GM18520 (cell line): Measurements from ENCODE around the gene RFX2.
"Not testable (repeated sequence)": the region's sequence is repeated elsewhere in the genome, so short reads cannot be mapped to it uniquely, and the experiment has no call there.

ENCODE experiments used
- ATAC-seq: cut with Tn5 transposase; IDR thresholded peaks from one replicate; pipeline ENCODE4 v1.9.1; 2021; ENCODE audit not compliant: unreplicated experiment

Gene RFX2

DNA sequence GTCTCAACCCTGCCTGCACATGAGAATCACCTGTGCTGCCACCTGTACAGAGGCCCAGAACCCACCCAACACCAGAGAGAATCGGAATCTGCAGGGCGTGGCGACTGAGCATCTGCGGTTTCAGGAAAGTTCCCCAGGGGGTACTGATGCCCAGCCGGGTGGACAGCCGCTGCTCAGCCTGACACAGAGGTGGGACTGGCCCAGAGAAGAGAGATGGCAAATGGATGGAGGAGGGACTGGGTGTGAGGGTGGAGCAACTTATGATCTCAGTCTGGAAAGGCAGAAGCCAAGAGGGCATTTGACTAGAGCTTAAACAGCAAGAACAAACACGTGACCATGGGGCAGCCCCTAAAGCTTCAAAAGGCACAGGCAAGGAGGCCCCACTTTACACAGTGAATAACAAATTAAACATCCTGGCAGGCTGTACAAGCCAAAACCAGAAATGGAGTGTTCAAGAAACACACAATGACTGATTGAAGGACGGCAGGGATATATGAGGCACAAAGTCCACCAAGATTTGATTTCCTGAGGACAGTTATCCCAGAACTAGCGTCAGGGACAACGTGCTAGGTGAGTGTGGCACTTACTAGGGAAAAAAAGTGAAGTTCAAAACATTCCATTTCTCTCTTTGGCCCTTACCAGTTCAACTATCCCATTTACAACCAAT lies 135.4 kb downstream of the RFX2 start:
- no peak for ATAC-seq

DNA sequence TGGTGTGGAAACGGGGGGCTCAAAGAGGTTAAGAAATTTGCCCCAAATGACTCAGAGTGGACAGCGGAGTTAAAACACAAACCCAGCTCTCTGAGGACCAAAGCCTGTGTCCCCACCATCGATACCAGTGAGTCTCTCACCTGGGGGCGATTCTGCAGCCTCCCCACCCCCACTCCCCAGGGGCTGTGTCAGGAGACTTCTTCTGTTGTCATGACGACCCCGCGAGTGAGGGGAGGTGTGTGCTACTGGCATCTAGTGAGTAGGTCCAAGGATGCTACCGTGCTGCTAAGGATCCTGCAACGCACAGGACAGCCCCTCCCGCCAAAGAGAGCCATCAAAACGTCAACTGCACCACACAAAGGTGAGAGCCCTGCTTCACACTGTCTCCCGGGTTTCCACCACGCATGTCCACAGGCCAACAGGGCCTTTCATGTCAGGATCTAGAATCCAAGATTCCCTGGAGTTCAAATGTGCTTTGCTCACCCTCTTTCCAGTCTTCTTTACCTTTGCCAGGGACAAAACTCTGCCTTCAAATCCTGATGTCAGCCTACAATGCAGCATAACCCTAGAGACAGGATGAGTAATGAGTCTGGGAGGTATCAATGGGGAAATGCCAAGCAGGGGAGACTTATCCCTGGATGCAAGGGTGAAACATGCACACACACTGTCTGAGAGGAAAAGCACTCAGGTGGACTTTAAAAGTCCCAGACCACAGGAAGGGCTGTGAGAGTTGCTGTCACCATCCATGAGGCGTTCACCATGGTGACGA lies 136.2 kb downstream of the RFX2 start:
- no peak for ATAC-seq

DNA sequence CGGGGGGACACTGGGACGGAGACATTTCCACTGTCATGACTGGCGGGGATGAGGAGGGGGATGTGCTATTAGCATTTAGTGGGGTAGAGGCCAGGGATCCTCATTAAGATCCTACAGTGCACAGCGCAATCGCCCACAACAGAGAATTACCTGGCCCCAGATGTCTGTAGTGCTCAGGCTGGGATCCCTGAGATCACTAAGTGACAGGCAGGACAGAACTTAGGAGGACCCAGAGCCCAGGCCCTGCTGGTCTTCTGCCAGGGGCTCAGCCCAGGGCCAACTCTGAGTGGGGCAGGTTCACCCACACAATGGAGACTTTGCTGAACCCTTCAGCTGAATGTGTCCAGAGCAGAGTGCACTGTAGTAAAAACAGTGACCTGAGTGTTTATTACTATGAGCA lies 136.9 kb downstream of the RFX2 start:
- no peak for ATAC-seq

- ATAC-seq, result no peak
Measured at GRCh38 chr19:5972355-5972731, 138.0 kb downstream of the RFX2 start.

DNA sequence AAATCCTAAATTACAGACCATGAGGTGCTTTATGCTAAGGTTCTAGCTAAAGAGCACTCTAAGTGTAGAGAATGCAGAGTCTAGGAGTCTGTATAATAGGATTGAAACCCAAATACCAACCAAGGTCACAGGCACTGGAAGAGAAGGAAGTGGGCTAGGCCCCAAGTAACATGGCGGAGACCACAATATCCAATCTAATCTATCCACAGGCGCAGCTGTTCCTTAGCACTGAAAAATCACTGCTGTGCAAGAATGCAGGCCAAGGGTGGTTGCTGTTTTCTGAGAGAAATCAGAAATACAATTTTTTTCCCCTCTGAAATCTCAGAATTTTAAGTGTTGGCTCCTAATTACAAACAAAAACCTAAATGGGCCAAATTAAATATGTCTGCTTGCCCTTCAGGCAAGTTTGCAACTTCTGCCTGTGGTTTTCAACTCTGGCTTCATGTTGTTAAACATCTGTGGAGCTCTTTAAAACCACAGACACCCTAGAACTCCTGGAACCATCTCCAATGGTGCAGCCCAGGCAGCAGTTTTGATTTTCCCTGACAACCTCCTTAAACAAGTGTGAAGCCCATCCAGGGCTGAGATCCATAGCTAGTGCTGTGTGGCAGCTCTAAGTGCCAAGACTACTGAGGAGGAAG lies 138.5 kb downstream of the RFX2 start:
- ATAC-seq, result no peak

DNA sequence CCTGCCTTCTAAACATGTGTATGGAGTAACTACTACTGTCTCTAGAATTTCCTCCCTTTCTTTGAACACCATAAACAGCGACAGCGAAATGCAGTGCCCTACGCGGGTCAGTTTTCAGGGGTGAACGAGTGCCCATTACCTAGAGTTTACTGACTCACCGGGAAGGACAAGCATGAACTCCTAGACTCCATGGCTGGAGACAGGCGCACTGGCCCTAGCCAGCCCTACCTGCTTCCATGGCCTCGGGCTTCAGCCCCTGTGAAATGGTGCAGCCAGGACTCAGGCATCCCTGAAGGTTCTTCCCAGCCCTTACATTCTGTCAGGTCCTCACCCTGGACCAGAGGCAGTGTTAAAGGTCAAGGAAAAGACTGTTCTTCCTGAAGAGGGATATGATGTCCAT lies 140.8 kb downstream of the RFX2 start:
- no peak for ATAC-seq

GRCh38 chr19:5968431-5969373 lies 141.6 kb downstream of the RFX2 start:
- ATAC-seq, result no peak

DNA sequence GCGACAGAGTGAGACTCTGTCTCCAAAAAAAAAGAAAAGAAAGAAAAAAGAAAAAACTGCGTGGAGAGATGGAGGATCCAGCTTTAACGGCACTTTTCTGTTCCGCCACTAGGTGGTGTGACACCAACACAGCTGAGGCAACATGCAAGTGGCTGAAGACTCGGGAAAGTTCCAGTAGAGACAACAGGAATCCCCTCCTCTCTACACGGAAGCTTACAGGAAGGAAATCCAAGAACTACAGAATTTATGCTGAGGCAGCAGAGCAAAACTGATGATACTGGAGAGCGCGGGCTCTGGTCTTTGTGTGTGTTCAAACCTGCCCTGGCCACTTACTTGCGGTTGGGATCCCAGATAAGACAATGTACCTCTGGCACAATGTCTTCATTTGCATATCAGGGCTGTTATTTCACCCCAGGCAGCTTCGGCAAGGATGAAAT lies 142.3 kb downstream of the RFX2 start:
- ATAC-seq, result no peak

DNA sequence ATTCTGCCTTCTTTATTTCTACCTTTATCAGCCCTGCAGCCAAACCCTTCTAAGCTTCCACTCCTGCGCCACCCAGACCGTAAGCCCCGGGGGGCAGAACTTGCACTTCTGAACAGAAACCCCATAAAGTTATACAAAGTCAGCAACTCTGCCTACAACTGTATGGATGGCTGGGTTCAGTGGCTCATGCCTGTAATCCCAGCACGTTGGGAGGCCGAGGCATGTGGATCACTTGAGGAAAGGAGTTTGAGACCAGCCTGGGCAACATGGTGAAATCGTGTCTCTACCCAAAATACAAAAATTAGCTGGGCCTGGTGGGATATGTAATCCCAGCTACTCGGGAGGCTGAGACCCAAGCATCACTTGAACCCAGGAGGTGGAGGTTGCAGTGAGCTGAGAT lies 142.7 kb downstream of the RFX2 start:
- no peak for ATAC-seq

DNA sequence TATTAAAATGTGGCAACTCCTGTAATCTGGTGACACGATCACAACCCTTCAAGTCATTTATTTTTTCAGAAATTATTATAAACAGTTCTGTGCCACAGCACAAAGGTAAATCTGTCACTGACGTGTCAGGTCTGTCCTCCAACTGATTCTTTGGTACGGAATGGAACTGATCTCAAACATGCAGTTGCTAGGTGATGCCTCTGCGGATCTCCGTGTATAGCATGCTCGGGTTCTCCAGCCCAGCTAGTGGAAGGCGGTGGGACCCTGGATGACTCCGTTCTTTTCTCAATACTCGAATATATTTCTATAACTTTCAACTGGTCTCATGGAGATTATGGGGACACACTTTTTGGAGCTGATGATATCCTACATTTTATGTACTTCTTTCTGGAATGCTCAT lies 143.4 kb downstream of the RFX2 start:
- ATAC-seq, result no peak

GRCh38 chr19:5966215-5966614 lies 144.1 kb downstream of the RFX2 start:
- ATAC-seq, result no peak

- ATAC-seq, result no peak
Measured at GRCh38 chr19:5964816-5965565, 145.3 kb downstream of the RFX2 start.

DNA sequence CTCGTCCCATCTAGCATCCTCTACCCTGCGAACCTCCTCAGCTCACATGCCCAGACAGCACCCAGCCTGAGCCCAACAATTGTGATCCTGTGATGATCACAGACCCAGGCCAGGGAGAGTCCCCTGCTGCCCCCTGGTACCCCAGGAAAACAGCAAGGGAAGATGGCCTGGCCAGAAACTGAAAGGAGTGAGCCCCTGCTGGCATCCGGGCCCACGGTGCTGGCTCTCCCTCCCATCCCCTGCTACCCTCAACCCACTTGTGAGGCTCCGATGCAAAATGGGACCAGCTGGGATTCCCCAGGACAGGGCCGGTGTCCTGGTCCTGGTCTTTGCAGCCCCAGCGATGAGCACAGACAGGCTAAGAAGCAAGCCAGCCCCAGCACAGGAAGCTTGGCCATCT lies 146.4 kb downstream of the RFX2 start:
- no peak for ATAC-seq

DNA sequence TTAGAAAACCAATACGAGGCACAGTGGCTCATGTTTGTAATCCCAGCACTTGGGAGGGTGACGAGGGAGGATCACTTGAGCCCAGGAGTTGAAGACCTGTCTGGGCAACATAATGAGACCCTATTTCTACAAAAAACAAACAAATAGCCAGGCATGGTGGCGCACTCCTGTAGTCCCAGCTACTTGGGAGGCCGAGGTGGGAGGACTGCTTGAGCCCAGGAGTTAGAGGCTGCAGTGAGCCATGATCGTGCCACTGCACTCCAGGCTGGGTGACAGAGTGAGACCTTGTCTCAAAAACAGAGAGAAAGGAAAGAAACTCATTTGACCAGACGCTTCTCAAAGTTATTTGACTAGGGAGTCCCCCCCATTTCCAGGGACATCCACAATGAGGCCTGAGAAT lies 147.0 kb downstream of the RFX2 start:
- ATAC-seq, result not testable (repeated sequence)

DNA sequence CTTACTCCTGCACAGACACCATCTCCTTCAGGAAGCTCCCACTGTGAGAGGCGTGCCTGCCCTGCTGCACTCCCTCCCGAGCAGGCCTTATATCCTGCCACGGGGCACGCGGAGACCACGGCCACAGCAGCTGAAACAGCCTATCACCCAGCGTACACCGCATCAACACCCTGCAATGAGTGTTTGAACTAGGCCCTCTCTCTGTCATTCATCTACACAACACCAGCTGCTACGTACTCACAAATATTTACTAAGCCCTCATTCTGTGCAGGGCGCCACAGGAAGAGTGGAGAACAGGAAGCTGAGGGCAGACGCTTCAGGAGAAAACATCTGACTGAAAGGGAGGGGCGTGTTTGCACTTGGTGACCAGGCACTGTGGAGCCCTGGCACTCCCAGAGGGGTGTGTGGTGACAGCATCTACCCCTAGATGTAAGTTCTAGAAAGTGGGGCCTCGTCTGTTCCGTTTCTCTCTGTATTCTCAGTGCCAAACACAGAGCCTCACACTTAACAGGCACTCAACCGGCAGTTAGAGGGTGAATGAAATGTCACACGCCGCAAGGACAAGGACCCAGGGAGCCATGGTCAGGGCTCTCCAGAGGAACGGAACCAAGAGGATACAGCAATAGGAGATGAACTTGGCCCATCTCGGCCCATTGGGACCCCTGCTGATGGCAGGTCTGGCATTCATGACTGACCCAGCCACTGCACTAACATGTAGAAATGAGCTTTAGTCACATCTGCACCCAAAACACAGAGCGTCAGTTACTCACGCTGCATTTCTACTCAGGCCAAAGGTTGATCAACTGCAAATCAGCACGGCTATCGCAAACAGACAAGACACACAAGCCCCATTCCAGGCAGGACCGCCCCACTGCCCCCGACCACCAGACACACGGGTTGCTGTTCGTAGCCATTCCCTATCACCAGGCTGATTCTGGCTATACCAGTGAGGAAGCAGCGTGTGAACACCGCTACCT lies 148.0 kb downstream of the RFX2 start:
- ATAC-seq, result no peak

DNA sequence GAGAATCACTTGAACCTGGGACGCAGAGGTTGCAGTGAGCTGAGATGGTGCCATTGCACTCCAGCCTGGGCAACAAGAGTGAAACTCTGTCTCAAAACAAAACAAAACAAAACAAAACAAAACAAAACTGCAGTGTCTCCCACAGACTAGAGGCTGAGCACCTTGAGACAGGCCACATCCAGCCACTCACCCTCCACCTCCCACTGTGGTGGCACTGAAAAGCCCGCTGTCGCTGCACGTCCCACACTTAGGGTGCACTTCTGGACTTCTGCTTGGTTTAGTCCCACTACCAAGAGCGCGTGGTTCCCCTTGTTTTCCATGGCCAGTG lies 148.7 kb downstream of the RFX2 start:
- not testable (repeated sequence) for ATAC-seq

GRCh38 chr19:5960005-5961001 lies 150.0 kb downstream of the RFX2 start:
- ATAC-seq, result no peak
